Ureter (tissue), 1 donor: ENCODE results near the gene CDNF. TPM values are rescaled to one million over a fixed set of nuclear protein-coding genes. Genes with fewer than 3 reads are reported as not detected.
A peak's percentile ranks its signal among the peaks of the same experiment; 100 is the strongest.
"Not testable (repeated sequence)": the region's sequence is repeated elsewhere in the genome, so short reads cannot be mapped to it uniquely, and the experiment has no call there.

Source experiments
- DNase-seq: peaks from one replicate; pipeline ENCODE4 v3.0.0-alpha.2; 2020; ENCODE audit warnings: low spot score
- total RNA-seq: library from RNA; stranded (reverse); gene quantifications from one replicate; pipeline ENCODE4 v1.2.4, GENCODE V29; 2023
- donor health status: DM: yes; HTN: yes; CAD: no.

The CDNF gene
- 3.8 TPM for total RNA-seq

- peak; percentile 100 for DNase-seq
Observed at GRCh38 chr10:14837757-14838581, at the start of gene CDNF, which contains the start of the genes HSPA14 and MSANTD7. Gene CDNF (minus strand): TSS chr10:14838037. CDS start chr10:14837946, 91 bp downstream. Gene HSPA14 (plus strand): TSS chr10:14838306. CDS start chr10:14838403, 97 bp downstream. Gene MSANTD7 (plus strand): TSS chr10:14838306. CDS start chr10:14842285, 3,979 bp downstream.

- no peak for DNase-seq
Observed at GRCh38 chr10:14884082-14884481, 46.2 kb upstream of the CDNF start.

GRCh38 chr10:14880229-14880628, 42.4 kb upstream of the CDNF start:
- DNase-seq = no peak

GRCh38 chr10:14879928-14880193, 42.0 kb upstream of the CDNF start:
- no peak for DNase-seq

DNA sequence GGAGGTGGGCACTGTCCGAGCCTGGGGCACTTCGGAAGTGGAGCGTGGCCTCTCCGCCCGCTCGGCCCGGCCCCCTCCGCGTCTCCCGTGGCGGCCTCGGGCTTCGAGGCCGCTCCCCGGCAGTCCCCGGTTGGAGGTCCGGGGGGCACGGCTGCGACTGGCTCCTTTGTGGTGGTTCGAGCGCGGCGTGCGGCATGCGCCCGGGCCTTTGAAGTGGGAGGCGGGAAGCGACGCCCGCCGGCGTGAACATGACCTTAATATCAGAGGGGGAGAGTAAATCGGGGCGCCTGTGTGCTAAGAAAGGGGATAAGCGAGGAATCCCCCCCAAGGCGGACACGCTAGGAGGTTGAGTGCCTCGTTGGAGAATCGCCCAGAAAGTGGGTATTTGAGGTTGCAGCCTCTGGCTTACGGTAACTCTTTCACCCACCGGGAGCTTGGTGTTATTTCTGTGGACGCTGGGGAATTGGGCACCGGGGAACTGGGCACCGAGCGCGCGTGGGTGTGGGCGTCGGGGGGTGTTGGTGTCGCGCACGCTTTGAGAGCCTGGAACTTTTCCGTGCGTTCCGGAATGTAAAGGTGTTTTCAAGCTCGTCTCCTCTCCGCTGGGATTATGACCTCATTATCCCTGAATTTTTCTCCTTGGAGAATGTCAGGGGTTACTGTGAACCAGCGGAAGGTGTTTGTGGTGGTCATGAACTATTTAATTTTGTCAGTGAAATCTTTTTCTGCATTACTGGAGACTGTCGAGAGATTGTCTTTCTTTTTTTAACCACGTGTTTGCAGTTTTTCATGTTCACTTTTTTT, 41.5 kb upstream of the CDNF start:
- DNase-seq = peak; percentile 45

GRCh38 chr10:14878266-14879123, 40.7 kb upstream of the CDNF start, which contains the start of gene SUV39H2:
Gene SUV39H2 (plus strand): TSS chr10:14878866. CDS start chr10:14878889, 23 bp downstream.
- peak; percentile 96 for DNase-seq

DNA sequence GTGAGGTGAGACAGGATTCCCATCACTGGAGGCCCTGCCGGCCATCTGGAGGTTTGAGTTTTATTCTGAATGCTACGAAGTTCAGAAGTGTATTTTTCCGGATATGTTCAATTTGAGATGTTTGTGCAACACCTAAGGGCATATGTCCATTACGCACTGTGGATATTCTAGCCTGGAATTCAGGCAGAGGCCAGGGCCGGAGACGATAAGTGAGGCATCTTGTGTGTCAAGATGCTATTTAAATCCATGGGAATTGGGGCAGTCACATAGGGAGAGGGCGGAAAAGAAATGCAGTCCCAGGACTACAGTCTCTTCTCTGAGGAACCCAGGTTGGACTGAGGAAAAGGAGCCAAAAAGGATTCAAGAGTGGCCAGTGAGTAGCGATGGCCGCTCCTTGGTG, 38.9 kb upstream of the CDNF start:
- no peak for DNase-seq

DNA sequence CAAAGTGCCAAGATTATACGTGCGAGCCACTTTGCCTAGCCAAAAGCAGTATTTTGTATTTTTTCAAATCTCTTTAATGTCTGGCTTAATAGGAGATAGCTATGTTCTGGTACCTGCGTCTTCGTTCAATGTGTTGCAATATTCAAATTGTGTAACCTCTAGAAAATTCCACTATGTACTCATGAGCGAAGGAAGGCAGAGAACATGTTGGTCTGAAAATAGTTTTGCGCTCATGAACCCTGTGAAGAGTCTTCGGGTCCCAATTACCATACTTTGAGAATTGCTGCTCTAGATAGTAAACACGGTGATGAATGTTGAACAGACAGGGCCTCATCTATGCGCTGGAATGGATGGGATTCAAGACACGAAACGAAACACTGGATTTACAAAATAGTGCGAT, 38.1 kb upstream of the CDNF start:
- DNase-seq = no peak

DNA sequence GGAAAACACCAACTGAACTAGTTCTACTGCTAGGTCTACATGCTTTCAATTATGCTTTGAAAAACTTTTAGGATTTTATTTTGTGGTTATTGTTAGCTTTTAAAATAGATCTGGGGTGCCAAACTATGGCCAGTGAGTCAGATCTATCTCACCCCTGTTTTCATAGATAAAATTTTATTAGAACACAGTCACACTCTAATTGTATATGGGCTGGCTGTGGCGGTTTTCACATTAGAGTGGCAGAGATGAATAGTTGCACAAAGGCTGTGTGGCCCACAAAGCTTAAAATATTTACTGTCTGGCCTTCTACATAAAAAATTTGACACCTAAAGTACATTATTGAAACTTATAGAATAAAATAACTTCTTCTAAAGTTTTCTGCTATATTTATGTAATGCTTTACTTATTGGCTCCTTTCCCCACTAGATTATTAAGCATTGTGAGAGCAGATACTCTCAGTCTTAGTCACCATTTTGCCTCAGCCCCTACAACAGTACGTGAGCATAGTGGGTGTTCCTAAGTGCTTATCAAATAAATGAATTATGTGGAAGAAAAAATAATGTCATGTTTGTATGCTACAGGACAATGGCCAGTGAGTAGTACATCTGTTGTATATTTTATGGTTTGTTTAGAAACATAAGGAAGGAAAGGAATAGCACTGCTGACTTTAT, 35.4 kb upstream of the CDNF start:
- no peak for DNase-seq

DNA sequence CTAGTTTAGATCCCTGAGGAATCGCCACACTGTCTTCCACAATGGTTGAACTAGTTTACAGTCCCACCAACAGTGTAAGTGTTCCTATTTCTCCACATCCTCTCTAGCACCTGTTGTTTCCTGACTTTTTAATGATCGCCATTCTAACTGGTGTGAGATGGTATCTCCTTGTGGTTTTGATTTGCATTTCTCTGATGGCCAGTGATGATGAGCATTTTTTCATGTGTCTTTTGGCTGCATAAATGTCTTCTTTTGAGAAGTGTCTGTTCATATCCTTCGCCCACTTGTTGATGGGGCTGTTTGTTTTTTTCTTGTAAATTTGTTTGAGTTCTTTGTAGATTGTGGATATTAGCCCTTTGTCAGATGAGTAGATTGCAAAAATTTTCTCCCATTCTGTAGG, 27.0 kb upstream of the CDNF start:
- DNase-seq = not testable (repeated sequence)

- DNase-seq = not testable (repeated sequence)
Observed at GRCh38 chr10:14864466-14864865, 26.6 kb upstream of the CDNF start.

- no peak for DNase-seq
Observed at GRCh38 chr10:14860791-14861190, 23.0 kb upstream of the CDNF start.

- no peak for DNase-seq
Observed at GRCh38 chr10:14859775-14860174, 21.9 kb upstream of the CDNF start.

GRCh38 chr10:14859043-14859442, 21.2 kb upstream of the CDNF start:
- no peak for DNase-seq

- DNase-seq = no peak
Observed at GRCh38 chr10:14858338-14858960, 20.6 kb upstream of the CDNF start.

GRCh38 chr10:14855453-14855852, 17.6 kb upstream of the CDNF start:
- DNase-seq = no peak

DNA sequence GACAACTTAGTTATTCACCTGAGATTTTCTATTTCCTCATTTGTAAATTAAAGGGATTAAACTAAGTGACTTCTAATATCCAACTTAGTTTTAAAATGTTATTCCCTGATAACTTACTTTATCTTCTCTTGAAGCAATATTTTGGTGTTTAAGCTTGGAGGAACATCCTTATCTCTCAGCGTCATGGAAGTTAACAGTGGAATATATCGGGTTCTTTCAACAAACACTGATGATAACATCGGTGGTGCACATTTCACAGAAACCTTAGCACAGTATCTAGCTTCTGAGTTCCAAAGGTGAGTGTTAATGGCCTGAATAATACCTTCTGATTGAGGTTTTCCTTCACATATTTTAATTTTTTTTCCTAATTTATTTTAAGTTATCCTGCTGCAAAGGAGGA, 14.4 kb upstream of the CDNF start:
- no peak for DNase-seq

- DNase-seq = no peak
Observed at GRCh38 chr10:14844948-14845347, 7.1 kb upstream of the CDNF start.

DNA sequence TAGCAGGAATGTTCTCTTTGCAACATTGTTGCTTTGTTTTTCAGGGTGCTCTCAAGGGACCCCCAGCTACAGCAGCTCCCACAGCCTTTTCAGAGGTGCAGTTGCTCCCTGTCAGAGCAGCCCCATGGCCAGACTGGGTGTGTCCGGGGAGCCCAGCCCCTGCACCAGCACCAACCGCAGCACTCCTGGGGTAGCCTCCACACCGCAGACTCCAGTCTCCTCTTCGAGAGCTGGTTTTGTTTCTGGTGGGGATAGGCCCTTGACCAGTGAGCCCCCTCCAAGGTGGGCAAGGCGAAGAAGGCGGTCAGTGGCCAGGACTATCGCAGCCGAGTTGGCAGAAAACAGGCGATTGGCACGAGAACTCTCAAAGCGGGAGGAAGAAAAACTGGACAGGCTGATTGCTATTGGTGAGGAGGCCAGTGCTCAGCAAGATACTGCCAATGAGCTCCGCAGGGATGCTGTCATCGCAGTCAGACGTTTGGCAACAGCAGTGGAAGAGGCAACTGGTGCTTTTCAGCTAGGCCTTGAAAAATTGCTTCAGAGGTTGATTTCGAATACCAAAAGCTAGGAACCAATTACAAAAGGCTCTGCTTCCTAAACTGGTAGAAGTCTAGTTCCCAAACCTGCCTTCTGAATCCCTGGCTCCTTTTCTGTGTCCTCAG, 5.6 kb upstream of the CDNF start:
- no peak for DNase-seq

DNA sequence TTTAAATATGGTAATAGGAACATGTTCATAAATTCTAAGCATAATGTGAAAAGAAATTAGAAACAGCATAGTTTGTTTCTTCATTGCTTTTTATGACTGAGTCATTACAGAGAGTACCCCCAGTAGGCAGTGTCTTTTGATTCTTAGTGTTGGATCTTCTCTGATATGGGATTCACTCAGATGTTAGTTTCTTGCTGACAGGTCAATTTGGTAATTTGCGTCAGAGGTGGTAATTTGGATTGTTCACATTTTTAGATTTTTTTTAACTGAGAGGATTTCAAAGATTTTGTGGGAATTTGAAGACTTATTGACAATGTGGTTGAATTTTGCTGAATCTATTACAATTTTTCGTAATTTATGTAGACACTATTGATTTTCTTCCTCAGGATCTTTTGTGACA, 2.3 kb upstream of the CDNF start:
- DNase-seq = no peak
